CD4-positive, alpha-beta T cell treated with Interleukin-21 for 1 hour (primary cell): ENCODE results near the gene DCTN5.
"Not testable (repeated sequence)": the region's sequence is repeated elsewhere in the genome, so short reads cannot be mapped to it uniquely, and the experiment has no call there.

Experiments
- DNase-seq: peaks from one replicate; pipeline ENCODE4 v3.0.0-alpha.2; 2020

Gene DCTN5

DNA sequence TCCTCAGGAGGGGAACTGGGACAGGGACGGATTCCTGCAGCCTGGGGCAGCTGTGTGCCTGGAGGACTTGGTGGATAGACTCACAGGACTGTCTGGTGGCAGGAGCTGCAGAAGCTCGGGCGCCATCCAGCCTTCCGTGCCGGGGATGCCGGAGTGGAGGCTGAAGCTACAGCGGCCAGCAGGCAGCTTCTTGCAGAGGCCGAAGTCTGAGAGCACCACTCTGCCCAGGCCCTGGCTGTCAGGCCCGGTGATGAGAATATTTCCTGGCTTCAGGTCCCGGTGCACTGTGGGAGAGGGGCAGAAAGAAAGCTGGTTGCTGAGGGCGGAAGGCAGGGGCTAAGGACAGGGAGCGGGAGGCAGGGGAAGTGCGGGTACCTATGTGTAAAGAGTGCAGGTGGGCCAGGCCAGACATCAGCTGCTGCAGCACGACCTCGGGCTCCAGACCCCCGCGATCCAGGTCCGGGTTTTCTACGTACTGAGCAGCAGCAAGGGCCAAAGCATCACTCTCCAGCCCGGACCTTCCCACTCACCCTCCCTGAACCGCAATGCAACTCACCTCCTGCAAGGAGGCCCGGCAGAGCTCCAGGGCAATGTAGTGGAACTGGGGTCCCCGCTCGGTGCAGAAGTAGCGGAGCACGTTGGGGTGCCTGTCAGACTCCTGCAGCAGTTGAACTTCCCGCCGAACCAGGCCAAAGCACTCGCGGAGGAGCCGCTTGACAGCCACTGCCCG is 53.5 kb downstream of the DCTN5 start:
- no peak for DNase-seq

DNA sequence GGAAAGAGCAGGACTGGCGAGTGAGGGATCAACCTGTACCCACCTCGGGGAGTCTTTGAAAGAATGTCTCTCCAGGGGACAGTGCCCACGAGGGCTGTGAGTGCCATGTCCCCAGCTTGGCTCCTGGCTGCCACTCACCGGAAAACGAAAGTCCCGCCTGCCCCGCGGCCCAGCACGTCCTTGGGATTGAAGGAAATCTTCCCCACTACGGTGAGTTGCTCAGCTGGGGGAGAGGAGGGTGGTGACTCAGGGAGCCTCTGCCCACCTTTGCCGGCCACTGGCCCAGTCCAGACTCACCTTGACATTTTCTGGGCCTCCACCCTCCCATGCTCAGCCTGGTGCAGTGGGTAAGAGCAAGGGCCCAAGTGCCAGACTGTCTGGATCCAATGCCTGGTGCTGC is 54.5 kb downstream of the DCTN5 start:
- DNase-seq: no peak

DNA sequence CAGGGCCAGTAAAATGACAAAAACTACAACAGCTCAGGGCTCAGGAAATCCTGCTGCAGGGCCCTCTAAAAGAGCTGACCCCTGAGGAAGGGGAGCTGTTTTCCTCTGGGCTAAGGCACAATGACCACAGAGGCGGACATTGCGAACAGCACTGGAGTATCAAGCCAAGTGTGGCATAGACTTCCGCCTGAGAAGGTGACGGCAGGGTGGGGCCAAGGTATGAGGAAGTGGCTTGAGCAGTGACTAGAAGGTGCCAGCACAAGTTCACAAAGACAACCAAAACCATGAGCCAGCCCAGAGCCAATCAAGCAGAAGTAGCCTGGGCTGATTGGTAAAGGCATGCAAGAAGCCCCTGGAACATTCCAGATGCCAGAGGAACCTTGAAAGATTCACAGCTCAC is 57.8 kb downstream of the DCTN5 start:
- peak; percentile 34 for DNase-seq

DNA sequence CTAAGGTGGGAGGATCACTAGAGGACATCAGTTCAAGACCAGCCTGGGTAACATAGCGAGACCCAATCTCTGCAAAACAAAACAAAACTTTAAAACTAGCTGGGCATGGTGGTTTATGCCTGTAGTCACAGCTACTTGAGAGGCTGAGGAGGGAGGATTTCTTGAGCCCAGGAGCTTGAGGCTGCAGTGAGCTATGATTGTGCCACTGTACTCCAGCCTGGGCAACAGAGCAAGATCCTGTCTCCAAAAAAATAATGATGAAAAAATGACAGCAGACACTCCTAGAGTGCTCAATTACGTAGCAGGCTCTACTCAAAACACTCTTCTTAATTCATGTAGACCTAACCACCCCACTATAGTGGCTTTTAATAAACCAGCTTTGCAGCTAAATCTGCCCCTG is 58.8 kb downstream of the DCTN5 start:
- DNase-seq: no peak

DNA sequence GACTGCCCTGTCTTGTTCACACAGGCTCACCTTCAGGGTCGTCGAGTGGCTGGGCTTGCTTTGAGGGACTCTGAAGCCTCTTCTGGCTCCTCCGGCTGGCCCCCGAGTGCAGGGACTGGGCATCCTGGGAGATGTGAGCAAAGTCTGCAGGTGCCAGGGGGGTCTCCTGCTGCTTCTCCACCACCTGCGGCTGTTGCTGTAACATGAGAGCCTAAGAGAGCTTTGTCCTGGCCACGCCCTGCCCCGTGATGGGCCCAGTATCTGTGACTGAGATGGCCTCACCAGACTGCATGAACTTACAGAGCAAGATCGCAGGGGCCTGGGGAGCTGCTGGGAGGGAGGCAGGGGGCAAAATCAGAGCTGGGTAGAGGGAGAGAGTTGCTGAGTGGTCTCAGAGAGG is 59.2 kb downstream of the DCTN5 start:
- no peak for DNase-seq

DNA sequence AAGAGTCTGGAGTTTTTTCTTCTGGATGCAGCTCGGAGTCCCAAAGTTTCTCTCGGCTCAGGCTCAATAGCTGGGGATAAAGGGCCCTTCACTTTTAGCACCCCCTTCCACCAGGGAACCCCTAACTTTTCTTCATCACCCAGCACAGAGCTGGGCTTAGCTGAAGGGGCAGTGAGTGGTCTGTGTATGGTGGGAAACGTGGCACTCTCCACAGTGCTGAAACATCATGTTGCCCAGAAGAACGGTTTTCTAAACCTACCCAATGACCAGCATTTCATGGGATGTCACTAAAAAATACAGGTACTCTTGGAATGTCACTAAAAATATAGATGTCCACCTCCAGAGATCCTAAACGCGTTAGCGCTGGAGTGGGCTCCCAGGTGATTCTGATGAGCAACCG is 59.8 kb downstream of the DCTN5 start:
- no peak for DNase-seq

DNA sequence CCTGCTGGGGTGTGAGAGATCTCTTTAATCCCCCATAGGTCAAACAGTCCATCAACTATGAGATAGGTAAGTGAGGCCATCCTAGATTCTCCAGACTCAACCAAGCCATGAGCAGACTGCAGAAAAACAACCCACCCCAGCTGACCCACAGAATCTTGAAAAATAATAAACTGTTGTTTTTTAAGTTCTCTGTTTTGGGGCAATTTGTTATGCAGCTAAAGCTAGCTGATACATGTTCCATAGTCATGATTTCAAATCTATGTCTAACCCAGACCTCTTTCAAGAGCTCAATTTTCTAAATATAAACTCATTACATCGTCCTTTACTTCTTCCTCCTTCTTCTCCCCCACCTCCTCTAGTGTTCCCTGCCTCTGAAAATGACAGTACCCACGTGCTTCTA is 61.7 kb downstream of the DCTN5 start:
- no peak for DNase-seq

DNA sequence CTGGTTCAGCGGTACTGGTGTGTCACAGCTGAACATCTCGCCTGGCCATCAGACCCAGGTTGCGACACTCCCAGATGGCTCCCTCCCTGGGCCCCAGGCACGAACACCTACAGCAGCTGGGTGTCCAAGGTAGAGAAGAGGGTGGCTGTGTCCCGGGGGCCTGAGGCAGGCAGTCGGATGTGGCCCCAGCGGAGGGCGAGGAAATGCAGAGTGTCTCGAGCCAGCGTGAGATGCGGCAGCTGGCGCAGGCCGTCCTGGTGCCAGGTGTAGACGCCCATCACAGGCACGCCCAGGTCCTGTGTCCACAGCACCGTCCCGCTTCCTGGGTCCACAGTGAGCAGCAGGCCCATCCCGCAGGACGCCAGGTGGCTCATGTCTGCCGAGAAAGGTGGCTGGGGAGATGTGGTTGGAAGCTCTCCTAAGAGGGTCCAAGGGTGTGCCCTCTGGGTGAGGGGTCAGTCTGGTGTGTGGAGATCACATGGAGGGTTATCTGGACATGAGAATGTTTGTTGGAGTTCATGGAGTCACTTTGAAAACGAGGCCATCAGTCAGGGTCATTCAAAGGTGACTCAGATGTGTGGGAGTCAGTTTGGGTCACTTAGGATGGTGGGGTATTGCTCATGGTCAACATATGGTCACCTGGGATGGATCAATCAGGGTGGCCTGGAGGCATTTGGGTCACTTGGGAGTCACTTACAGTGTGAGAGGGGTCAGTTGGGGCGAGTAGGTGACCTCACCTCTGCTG is 63.7 kb downstream of the DCTN5 start:
- no peak for DNase-seq

DNA sequence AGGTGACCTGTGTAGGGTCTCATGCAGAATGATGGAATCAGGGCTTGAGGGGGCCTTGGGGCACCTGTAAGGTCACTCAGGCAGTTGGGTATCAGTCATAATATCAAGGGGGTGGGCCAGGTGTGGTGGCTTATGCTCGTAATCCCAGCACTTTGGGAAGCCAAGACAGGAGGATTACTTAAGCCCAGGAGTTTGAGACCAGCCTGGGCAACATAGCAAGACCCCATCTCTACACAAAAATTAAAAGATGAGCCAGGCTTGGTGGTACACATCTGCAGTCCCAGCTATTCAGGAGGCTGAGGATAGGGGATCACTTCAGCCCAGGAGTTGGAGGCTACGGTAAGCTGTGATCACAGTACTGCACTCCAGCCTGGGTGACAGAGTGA is 64.2 kb downstream of the DCTN5 start:
- no peak for DNase-seq

DNA sequence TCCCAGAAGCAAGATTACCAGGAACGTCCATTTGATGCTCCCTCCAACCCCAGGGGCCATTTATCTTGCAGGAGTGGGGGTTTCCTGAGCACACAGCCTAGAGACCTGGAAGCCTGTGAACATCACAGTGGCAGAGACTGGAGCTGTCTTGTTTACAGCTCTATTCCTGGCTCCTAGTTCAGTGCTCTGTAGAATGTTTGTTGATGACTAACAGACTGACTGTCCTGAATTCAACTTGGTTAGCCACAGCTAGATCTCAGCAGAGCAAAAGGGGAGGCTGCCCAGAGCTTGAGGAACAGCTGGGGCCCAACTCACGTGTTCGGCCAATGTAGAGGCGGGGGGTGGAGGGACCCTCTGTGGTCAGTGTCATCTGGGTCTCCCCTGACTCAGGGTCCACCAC is 65.2 kb downstream of the DCTN5 start:
- no peak for DNase-seq

DNA sequence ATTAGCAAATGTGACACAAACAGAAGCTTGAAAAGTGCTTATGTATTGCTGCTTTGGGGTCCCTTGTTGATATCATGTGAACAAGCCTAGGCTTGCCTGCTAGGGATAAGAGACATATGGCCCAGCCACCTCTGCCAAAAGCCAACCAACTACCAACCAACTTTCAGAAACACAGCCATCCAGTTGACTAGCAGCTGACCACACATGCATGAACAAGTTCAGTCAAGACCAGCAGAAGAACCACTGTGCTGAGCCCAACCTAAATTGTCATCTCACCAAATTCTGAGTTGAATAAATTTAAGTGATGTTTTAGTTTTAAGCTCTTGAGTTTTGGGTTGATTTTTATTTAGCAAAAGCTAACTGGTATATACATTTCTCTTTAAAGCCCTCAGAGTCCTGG is 68.3 kb downstream of the DCTN5 start:
- DNase-seq: no peak

DNA sequence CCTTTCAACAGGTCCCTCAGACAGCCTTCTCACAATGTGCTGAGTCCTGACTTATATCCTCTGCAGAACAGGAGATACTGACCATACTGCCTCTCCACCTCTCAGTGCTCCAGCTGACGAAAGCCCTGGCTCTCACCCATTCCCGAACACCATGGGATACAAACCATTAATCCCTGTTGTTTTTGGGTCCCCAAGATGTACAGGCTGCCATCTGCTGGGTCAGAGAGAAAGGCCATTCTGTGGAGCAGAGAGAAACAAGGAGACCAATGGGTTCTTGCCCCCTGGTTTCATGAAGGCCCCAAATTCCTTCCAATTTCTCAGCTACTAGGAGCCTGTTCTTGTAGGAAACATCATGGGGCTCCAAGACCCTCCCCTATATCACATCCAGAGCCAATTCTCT is 68.7 kb downstream of the DCTN5 start:
- DNase-seq: no peak

DNA sequence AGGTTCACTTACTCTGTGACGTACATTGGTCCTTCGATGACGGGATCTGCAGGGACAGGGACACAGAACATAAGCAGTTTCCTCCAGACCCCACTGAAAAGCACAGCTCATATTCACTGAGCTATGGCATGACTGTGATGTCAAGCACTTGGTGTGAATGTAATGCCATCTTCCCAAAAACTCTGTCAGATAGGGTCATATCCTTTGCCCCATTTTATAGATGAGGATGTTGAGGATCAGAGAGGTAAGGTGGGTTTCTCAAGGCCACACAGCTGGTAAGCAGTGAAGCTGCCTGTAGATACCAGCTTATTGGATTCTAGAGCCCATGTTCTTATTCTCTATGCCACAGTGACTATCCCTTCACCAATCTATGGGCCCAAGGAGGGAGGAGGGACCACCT is 69.2 kb downstream of the DCTN5 start:
- DNase-seq: no peak

DNA sequence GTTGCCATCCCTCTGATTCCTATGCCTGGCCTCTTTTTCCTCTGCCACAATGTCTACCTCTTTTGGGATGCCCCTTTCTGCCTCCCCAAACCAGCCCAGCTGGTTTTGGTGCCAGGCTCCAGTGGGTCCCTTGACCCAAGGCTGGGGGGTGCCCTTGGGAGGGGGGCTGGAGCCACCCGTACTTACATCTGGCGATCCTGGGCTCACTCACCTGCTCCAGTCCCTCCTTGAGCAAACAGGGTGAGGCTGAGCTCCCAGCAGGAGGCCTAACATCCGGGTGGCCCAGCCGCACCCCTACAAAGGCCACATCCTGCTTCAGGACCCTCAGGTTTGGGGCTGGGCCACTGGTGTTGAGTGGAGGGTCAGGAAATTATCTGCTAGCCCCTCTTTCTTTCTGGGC is 70.5 kb downstream of the DCTN5 start:
- no peak for DNase-seq

DNA sequence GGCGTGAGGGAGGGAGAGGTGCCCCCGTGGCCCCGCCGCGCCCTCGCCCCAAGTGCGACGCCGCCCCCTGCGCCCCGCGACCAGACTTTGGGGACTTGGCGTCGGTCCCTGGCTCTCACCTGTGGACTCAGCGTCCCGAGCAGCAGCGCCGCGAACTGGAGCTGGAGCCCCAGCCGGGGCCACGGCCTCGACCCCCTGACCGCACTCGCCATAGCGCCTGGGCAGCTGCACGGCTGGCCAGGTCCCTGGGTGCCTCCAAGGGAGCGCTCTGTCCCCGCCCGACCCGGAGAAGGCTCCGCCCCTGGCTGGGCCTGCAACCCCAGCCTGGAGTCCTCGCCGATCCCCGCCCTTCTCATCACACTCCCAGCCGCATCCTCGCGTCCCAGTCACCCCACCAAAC is 71.7 kb downstream of the DCTN5 start, which contains the start of gene ERN2:
Gene ERN2, minus strand, starts transcription at position 247 of the 400 bp plus-strand sequence. Its CDS starts 35 bp downstream, at position 212.
- DNase-seq: no peak

DNA sequence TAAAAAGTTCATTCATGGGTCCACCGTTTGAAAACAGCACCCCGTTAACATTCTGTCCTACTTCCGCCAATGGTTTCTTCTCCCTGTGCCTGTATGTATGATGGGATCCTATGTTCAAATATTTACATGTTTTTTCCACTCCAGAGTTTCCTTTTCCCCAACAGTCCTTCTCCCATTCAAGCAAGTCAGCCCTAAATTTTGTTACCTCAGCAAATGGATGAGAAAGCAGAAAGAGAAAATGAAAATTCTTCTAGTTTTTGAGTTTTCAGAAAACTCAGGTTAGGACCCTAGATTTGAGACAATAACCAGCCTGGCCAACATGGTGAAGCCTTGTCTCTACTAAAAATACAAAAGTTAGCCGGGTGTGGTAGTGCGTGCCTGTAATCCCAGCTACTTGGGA is 75.2 kb downstream of the DCTN5 start:
- DNase-seq: no peak

DNA sequence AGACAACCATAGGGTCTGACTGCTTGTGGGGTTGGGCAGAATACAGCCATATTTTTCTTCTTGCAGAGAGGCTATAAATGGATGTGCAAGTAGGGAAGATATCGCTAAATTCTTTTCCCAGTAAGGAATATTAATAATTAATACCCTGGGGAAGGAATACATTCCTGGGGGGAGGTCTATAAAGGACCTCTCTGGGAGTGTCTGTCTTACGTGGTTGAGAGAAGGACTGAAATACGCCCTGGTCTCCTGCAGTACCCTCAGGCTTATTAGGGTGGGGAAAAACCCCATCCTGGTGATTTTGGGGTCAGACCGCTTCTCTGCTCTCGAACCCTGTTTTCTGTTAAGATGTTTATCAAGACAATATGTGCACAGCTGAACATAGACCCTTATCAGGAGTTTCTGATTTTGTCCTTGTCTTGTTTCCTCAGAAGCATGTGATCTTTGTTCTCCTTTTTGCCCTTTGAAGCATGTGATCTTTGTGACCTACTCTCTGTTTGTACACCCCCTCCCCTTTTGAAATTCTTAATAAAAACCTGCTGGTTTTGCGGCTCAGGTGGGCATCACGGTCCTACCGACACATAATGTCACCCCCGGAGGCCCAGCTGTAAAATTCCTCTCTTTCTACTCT is 81.5 kb downstream of the DCTN5 start:
- DNase-seq: not testable (repeated sequence)

DNA sequence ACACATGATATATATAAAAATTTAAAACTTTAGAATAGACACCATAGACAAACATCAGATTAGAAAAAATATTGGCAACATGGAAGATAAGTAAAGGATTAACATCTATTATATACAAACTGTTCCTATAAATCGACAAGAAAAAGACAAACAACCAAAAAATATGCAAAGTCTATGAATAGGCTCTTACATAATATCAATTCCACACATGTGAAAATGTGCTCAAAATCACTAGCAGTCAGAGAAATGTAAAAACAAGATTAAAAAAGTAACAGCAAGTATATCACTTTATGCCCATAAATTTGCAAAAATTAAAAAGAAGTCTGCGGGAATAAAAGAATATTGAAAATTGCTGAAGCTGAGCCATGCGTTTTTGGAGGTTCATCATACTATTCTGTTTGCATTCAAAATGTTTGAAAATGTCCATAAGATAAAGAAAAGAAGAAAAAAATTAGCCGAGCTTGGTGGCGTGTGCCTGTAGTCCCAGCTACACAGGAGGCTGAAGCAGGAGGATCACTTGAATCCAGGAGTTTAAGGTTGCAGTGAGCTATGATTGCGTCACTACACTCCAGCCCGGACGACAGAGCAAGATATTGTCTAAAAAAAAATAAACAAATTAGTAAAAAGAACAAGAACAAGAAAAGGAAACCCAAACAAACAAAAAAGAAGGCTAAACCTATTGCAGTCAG is 83.0 kb downstream of the DCTN5 start:
- DNase-seq: no peak

DNA sequence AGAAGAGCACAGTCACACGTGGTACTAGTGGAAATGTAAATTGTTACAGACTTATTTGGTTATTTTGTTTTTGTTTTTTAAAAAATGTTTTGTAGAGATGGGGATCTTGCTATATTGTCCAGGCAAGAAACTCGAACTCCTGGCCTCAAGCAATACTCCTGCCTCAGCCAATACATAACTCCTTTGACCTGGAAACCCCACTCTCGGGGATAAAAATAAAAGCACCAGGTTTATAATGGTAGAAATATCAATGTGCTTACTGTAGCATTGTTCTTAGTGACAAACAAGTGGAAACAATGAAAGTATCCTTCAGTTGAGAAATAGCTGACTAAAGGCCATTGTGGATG is 83.5 kb downstream of the DCTN5 start:
- DNase-seq: no peak

DNA sequence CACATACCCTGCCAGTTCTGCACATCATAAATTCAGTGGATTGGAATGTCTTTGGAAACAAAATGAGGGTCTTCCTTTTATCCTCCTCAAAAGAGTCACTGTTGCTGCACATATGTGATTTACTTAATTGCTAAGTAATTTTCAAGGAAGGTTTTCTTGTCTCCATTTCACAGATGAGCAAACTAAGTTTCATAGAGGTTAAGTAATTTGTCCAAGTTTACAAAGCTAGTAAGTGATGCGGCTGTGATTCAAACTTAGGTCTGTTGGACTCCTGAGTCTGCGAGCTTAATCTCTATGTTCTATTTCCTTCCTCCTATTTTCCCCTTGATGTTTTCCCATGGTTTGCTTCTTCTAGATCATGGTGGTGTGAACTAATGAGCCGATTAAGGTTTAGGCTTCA is 85.4 kb downstream of the DCTN5 start:
- DNase-seq: no peak
